HCT116 (cell line): ENCODE measurements around the gene LRP1. TPM values are rescaled to one million over a fixed set of nuclear protein-coding genes. Genes with fewer than 3 reads are reported as not detected.

ENCODE experiments used
- ATAC-seq: fragments of 200-7000 bp; cut with Tn5 transposase; 2 replicates; pipeline ENCODE4 v1.9.1; 2020; ENCODE audit warnings: mild to moderate bottlenecking, moderate library complexity
- BruUV-seq: library from RNA; stranded (reverse); fragments of 400-500 nt; replicated peaks from 2 replicates; lab custom pipeline; 2021; lab: Mats Ljungman, UMichigan
- CTCF ChIA-PET: fragments of 300-600 bp; sonication (Branson Sonifier 250); formaldehyde crosslinking; loops from one replicate; lab custom pipeline; 2021; ENCODE audit warnings: antibody characterized with exemption; lab: Charles Lee
- POLR2A ChIA-PET: fragments of 300-600, 350-600 bp; sonication (Branson Sonifier 250); formaldehyde crosslinking; loops from one replicate; lab custom pipeline; 2021; ENCODE audit warnings: antibody characterized with exemption; lab: Charles Lee
- RAD21 ChIA-PET, 2 experiments: fragments of 300-600 bp; sonication (Branson Sonifier 250); formaldehyde crosslinking; loops; one replicate each; lab custom pipeline; 2023; ENCODE audit warnings: low total read pairs in 2 of 2; ENCODE audit not compliant: uncharacterized antibody in 2 of 2, unreplicated experiment in 2 of 2, low non-redundant PET in 1 of 2; lab: Charles Lee
- DNase-seq: peaks from one replicate; pipeline ENCODE4 v3.0.0-alpha.2; 2010; ENCODE audit warnings: low read depth, low spot score
- H2AFZ ChIP-seq: fragments of 200-600 bp; shearing (Covaris generic), sonication (generic); 2 replicates; pipeline ENCODE4 v1.6.1; 2017; ENCODE audit warnings: low read depth, mixed run types, mixed read lengths, antibody characterized with exemption, low read length; ENCODE audit not compliant: poor library complexity, severe bottlenecking
- H3K27ac ChIP-seq: 2 replicates; pipeline ENCODE4 v1.5.1; 2012; ENCODE audit warnings: low read depth, low read length
- H3K27me3 ChIP-seq: fragments of 200-600 bp; sonication (generic); 2 replicates; pipeline ENCODE4 v1.6.1; 2016; ENCODE audit warnings: mixed run types, low read length, mixed read lengths; ENCODE audit not compliant: insufficient read depth
- H3K36me3 ChIP-seq, 2 experiments: fragments of 200-500 bp in 1 of 2; fragments of 200-600 bp in 1 of 2; sonication (Bioruptor generic) in 1 of 2; sonication (generic) in 1 of 2; 2 replicates each; pipeline versions ENCODE4 v1.5.1 to v1.6.1; 2014 to 2016; ENCODE audit warnings: low read length in 2 of 2, inconsistent platforms in 1 of 2, mixed read lengths in 1 of 2, mixed run types in 1 of 2; ENCODE audit not compliant: insufficient read depth in 2 of 2, control insufficient read depth in 1 of 2
- H3K4me1 ChIP-seq, 2 experiments: fragments of 200-600 bp in 1 of 2; sonication (generic) in 1 of 2; 2 replicates each; pipeline versions ENCODE4 v1.5.1 to v1.6.1; 2012 to 2017; ENCODE audit warnings: low read length in 2 of 2, inconsistent platforms in 1 of 2, mild to moderate bottlenecking in 1 of 2, mixed read lengths in 1 of 2, mixed run types in 1 of 2, moderate library complexity in 1 of 2; ENCODE audit not compliant: insufficient read depth in 2 of 2, control insufficient read depth in 1 of 2
- H3K4me2 ChIP-seq: fragments of 200-600 bp; sonication (generic); 2 replicates; pipeline ENCODE4 v1.6.1; 2017; ENCODE audit warnings: mixed run types, low read length, mixed read lengths
- H3K4me3 ChIP-seq, 2 experiments: fragments of 200-600 bp in 1 of 2; sonication (generic) in 1 of 2; replicated peaks in 1 of 2; 2 replicates each; pipeline ENCODE4 v1.5.1; 2011 to 2016; ENCODE audit warnings: low read length in 2 of 2, control low read depth in 1 of 2, low read depth in 1 of 2, mild to moderate bottlenecking in 1 of 2, mixed read lengths in 1 of 2, mixed run types in 1 of 2
- H3K79me2 ChIP-seq: fragments of 200-600 bp; sonication (generic); 2 replicates; pipeline ENCODE4 v1.6.1; 2017; ENCODE audit warnings: mild to moderate bottlenecking, mixed run types, low read length, moderate library complexity, mixed read lengths; ENCODE audit not compliant: insufficient read depth
- H3K9ac ChIP-seq: fragments of 200-600 bp; sonication (generic); 2 replicates; pipeline ENCODE4 v1.6.1; 2016; ENCODE audit warnings: low read length, mixed read lengths
- H3K9me2 ChIP-seq: fragments of 200-600 bp; sonication (generic), shearing (Covaris generic); 2 replicates; pipeline ENCODE4 v1.6.1; 2017; ENCODE audit warnings: mixed run types, mild to moderate bottlenecking, moderate library complexity; ENCODE audit not compliant: insufficient read depth
- H3K9me3 ChIP-seq, 2 experiments: fragments of 200-500 bp in 1 of 2; fragments of 200-600 bp in 1 of 2; sonication (Bioruptor generic) in 1 of 2; sonication (generic) in 1 of 2; 2 replicates each; pipeline ENCODE4 v1.6.1; 2014 to 2017; ENCODE audit warnings: low read length in 2 of 2, mixed read lengths in 2 of 2, inconsistent platforms in 1 of 2, low read depth in 1 of 2, mild to moderate bottlenecking in 1 of 2, mixed run types in 1 of 2, moderate library complexity in 1 of 2; ENCODE audit not compliant: control insufficient read depth in 1 of 2, insufficient read depth in 1 of 2
- H4K20me1 ChIP-seq: fragments of 200-600 bp; sonication (generic), shearing (Covaris generic); 2 replicates; pipeline ENCODE4 v1.6.1; 2017; ENCODE audit warnings: mixed run types, mild to moderate bottlenecking, moderate library complexity; ENCODE audit not compliant: insufficient read depth
- ATF3 ChIP-seq: IDR thresholded peaks from 2 replicates; pipeline ENCODE4 v1.6.1; 2012
- CBX3 ChIP-seq: IDR thresholded peaks from 2 replicates; pipeline ENCODE4 v1.6.1; 2012; ENCODE audit warnings: low read depth
- CEBPB ChIP-seq: IDR thresholded peaks from 2 replicates; pipeline ENCODE4 v1.6.1; 2012; ENCODE audit warnings: low read depth
- EGR1 ChIP-seq: IDR thresholded peaks from 2 replicates; pipeline ENCODE4 v1.6.1; 2012; ENCODE audit warnings: low read depth
- ELF1 ChIP-seq: IDR thresholded peaks from 2 replicates; pipeline ENCODE4 v1.6.1; 2012; ENCODE audit warnings: low read depth, borderline replicate concordance
- EZH2 ChIP-seq: fragments of 200-600 bp; sonication (generic); IDR thresholded peaks from 2 replicates; pipeline ENCODE4 v1.6.1; 2017; ENCODE audit warnings: antibody characterized with exemption, mixed run types
- EZH2phosphoT487 ChIP-seq: fragments of 200-600 bp; IDR thresholded peaks from 2 replicates; pipeline ENCODE4 v1.6.1; 2018; ENCODE audit warnings: antibody characterized with exemption, borderline replicate concordance
- FOSL1 ChIP-seq: IDR thresholded peaks from 2 replicates; pipeline ENCODE4 v1.6.1; 2012; ENCODE audit warnings: low read depth
- JUND ChIP-seq: IDR thresholded peaks from 2 replicates; pipeline ENCODE4 v1.6.1; 2012
- POLR2A ChIP-seq: IDR thresholded peaks from 2 replicates; pipeline ENCODE4 v1.7.0; 2011; ENCODE audit warnings: borderline replicate concordance; ENCODE audit not compliant: insufficient read depth, insufficient read length; ENCODE audit errors: extremely low read depth
- RAD21 ChIP-seq: IDR thresholded peaks from 2 replicates; pipeline ENCODE4 v1.6.1; 2012; ENCODE audit warnings: low read depth, mild to moderate bottlenecking
- SIN3A ChIP-seq: IDR thresholded peaks from 2 replicates; pipeline ENCODE4 v1.6.1; 2012; ENCODE audit warnings: low read depth
- SP1 ChIP-seq: IDR thresholded peaks from 2 replicates; pipeline ENCODE4 v1.6.1; 2012; ENCODE audit warnings: low read depth
- SRF ChIP-seq: IDR thresholded peaks from 2 replicates; pipeline ENCODE4 v1.6.1; 2012; ENCODE audit warnings: low read depth
- TCF7L2 ChIP-seq: IDR thresholded peaks from 2 replicates; pipeline ENCODE4 v1.7.0; 2011; ENCODE audit warnings: borderline replicate concordance, inconsistent platforms; ENCODE audit not compliant: insufficient read depth, insufficient read length; ENCODE audit errors: extremely low read depth
- YY1 ChIP-seq: IDR thresholded peaks from 2 replicates; pipeline ENCODE4 v1.6.1; 2011; ENCODE audit warnings: low read length, low read depth, moderate library complexity, mild to moderate bottlenecking; ENCODE audit not compliant: insufficient replicate concordance; ENCODE audit errors: extremely low read depth
- ZFX ChIP-seq: fragments of 450-650 bp; IDR thresholded peaks from 2 replicates; pipeline ENCODE4 v1.6.1; 2017
- ZNF274 ChIP-seq: fragments of 200-500 bp; sonication (Bioruptor generic); IDR thresholded peaks from 2 replicates; pipeline ENCODE4 v1.6.1; 2014; ENCODE audit warnings: mild to moderate bottlenecking, low read depth, low read length, inconsistent platforms
- intact Hi-C: fragments of 100-400 bp; cut with micrococcal nuclease; formaldehyde crosslinking; loops from 2 replicates; pipeline ENCODE4 v1.10.0; 2022
- total RNA-seq: library from RNA; stranded (reverse); gene quantifications from one replicate; pipeline ENCODE4 v1.2.1, GENCODE V29; 2021; ENCODE audit not compliant: unreplicated experiment
- TF ChIP-seq, protein P1 (sequence below), 3 experiments: fragments of 200-600 bp in 1 of 3; sonication (generic) in 1 of 3; IDR thresholded peaks in 2 of 3; conservative IDR thresholded peaks in 1 of 3; 2 replicates each; pipeline ENCODE4 v1.5.1; 2012 to 2017; ENCODE audit warnings: low read depth in 2 of 3, low read length in 2 of 3, antibody characterized with exemption in 1 of 3, borderline replicate concordance in 1 of 3, control low read depth in 1 of 3, mild to moderate bottlenecking in 1 of 3, mixed read lengths in 1 of 3, mixed run types in 1 of 3, moderate library complexity in 1 of 3; ENCODE audit not compliant: insufficient read depth in 1 of 3
- TF ChIP-seq, protein P2 (sequence below): IDR thresholded peaks from 2 replicates; pipeline ENCODE4 v1.6.1; 2012

LRP1 gene
- total RNA-seq, 1 experiment from 2014 or later, result 12.0 TPM

DNA sequence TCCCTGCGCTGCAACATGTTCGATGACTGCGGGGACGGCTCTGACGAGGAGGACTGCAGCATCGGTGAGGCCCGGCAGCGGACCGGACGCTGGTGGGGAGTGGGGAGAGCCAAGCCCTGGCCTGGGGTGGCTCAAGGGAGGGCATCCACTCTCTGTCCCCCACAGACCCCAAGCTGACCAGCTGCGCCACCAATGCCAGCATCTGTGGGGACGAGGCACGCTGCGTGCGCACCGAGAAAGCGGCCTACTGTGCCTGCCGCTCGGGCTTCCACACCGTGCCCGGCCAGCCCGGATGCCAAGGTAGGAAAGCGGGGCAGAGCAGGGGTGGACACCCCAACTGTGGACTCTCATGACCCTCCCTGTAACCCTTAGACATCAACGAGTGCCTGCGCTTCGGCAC lies 76.9 kb downstream of the LRP1 start:
- no peak for DNase-seq
- BruUV-seq, result no TSS peak
- no peaks in the 10 kb centered on the region for H3K79me2 ChIP-seq
- H3K9me3 ChIP-seq, result no peaks in the 10 kb centered on the region
- no peak overlapping the region for H3K9ac ChIP-seq
- POLR2A ChIA-PET, result no interaction called here
- no peaks in the 10 kb centered on the region for H3K4me1 ChIP-seq
- no peak for ATAC-seq
- intact Hi-C loops, result no loop called here
- no peaks in the 10 kb centered on the region for H3K27me3 ChIP-seq
- H3K4me2 ChIP-seq, result no peak overlapping the region
- H3K4me3 ChIP-seq, result no peak overlapping the region
- no peaks in the 10 kb centered on the region for H4K20me1 ChIP-seq
- TF ChIP-seq ATF3 (no peak), TCF7L2 (no peak), RAD21 (no peak), POLR2A (no peak), JUND (no peak), ZNF274 (no peak), ELF1 (no peak), CEBPB (no peak), SRF (no peak), CBX3 (no peak), EGR1 (no peak), EZH2phosphoT487 (no peak), FOSL1 (no peak), SP1 (no peak), ZFX (no peak), YY1 (no peak), SIN3A (no peak), EZH2 (no peak)
- TF ChIP-seq, protein P1, sequence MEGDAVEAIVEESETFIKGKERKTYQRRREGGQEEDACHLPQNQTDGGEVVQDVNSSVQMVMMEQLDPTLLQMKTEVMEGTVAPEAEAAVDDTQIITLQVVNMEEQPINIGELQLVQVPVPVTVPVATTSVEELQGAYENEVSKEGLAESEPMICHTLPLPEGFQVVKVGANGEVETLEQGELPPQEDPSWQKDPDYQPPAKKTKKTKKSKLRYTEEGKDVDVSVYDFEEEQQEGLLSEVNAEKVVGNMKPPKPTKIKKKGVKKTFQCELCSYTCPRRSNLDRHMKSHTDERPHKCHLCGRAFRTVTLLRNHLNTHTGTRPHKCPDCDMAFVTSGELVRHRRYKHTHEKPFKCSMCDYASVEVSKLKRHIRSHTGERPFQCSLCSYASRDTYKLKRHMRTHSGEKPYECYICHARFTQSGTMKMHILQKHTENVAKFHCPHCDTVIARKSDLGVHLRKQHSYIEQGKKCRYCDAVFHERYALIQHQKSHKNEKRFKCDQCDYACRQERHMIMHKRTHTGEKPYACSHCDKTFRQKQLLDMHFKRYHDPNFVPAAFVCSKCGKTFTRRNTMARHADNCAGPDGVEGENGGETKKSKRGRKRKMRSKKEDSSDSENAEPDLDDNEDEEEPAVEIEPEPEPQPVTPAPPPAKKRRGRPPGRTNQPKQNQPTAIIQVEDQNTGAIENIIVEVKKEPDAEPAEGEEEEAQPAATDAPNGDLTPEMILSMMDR (IDR thresholded peaks at IDR 0.05 in 2 of 3, conservative IDR thresholded peaks at IDR 0.05 in 1 of 3; ENCODE audit: borderline replicate concordance in 1 of 3, insufficient read depth in 1 of 3, low read depth in 2 of 3, low read length in 2 of 3), result no peak
- TF ChIP-seq, protein P2, sequence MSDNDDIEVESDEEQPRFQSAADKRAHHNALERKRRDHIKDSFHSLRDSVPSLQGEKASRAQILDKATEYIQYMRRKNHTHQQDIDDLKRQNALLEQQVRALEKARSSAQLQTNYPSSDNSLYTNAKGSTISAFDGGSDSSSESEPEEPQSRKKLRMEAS, result no peak
- TF ChIP-seq, all 23 proteins: peak for 0
- Histone ChIP-seq H3K27ac (no peak overlapping the region), H3K36me3 (no peaks in the 10 kb centered on the region; a peak in 1 of 4 replicates), H3K9me2 (no peaks in the 10 kb centered on the region), H2AFZ (no peak overlapping the region)
- ChIA-PET RAD21 (no interaction called here), CTCF (no interaction called here)
